Measurements from ENCODE around the gene SARS1.
"Not testable (repeated sequence)": the region's sequence is repeated elsewhere in the genome, so short reads cannot be mapped to it uniquely, and the experiment has no call there.

Gene SARS1

DNA sequence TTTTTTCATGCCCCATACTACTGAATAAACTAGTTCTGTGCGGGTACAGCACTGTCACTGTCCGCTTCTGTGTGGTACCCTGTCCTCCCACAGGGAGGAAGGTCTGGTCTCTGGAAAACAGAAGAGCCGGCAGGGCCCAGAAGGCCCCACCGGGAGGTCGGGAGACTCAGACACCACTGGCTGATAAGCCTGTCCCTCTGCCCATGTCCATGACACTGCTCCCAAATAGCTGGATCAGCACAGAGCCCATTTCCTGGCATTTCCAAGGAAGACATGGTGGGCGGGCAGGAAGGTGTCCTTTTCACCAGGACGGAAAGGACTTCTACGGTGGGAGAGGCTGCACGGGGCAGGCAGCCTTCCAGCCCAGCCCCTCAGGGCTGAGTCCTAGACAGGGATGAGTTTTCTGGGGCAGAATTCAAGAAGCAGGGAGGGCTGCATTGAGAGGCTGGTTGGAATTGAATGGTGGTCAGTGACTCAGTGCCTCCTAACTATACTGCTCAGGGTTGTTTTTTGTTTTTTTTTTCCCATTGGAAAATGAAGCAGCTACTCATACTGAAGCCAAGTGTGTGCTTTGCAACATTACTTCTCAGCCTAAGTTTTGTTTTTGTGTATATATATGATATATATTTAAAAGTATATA is 62.1 kb downstream of the SARS1 start:
- peak; percentile 57 for DNase-seq (ENCODE audit: low read depth)

GRCh38 chr1:109277434-109278204 is 63.9 kb downstream of the SARS1 start:
- no peak for DNase-seq (ENCODE audit: low read depth)

GRCh38 chr1:109279615-109280278 is 66.0 kb downstream of the SARS1 start:
- no peak for DNase-seq (ENCODE audit: low read depth)

DNA sequence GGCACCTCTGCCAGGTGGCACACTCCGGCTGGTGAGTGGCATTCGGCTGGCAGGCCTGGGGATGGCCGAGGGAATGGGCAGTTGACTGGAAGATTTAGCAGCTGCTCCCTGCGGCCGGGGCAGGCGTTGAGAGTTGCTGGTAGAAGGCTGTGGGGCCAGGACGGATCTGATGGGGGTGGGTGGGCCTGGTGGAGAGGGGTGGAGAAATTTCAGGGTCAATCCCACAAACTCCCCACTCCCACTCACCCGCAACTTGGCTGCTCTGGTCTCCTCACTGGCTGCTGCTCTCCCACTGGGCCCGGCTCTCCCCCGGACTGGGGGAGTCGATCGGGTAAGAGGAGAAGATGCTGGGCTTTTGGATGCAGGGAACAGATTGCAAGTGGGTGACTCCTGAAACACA is 67.1 kb downstream of the SARS1 start:
- DNase-seq (ENCODE audit: low read depth) = no peak

DNA sequence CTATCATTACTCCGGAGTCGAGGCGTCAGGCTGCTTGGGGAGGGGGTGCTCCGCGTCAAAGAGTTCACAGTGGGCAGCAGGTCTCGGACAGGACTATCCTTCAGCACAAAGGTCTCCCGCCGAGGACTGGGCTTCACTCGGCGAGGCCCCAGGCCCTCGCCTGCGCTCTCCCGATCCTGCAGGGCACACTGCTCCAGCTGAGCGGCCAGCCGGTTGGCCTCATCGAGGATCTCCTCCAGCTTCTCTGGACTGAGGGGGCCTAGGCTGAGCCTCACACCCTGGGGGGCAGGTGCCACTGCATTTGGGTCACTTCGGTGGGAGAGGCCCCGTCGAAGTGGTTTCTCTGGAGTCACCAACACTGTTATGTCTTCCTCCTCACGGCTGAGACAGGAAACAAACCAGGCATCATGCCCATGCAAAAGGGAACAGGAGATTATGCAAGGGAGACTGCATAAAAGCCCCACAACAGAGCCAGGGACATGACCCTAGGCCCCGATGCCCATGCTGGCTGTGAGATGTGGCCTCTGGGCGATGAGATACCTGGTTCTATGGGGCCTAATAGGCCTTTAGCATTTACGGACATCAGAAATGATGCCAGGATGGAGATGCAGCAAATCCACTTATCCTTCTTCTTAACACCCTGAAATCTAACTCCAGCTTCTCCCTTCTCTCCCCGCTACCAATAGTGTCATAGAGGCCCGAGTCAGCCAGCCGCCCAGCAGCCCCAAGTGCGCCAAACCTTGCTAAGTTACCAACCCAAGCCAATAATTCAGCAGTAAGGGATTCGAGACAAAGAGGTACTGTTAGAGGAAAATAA is 68.2 kb downstream of the SARS1 start:
- no peak for DNase-seq (ENCODE audit: low read depth)

GRCh38 chr1:109282497-109282951 is 68.8 kb downstream of the SARS1 start:
- DNase-seq (ENCODE audit: low read depth) = no peak

- peak; percentile 92 for DNase-seq (ENCODE audit: low read depth)
These were observed 69.4 kb downstream of the SARS1 start, which contains the start of gene PSRC1 for GRCh38 chr1:109282952-109283747. Gene PSRC1 (minus strand): TSS chr1:109283145.

DNA sequence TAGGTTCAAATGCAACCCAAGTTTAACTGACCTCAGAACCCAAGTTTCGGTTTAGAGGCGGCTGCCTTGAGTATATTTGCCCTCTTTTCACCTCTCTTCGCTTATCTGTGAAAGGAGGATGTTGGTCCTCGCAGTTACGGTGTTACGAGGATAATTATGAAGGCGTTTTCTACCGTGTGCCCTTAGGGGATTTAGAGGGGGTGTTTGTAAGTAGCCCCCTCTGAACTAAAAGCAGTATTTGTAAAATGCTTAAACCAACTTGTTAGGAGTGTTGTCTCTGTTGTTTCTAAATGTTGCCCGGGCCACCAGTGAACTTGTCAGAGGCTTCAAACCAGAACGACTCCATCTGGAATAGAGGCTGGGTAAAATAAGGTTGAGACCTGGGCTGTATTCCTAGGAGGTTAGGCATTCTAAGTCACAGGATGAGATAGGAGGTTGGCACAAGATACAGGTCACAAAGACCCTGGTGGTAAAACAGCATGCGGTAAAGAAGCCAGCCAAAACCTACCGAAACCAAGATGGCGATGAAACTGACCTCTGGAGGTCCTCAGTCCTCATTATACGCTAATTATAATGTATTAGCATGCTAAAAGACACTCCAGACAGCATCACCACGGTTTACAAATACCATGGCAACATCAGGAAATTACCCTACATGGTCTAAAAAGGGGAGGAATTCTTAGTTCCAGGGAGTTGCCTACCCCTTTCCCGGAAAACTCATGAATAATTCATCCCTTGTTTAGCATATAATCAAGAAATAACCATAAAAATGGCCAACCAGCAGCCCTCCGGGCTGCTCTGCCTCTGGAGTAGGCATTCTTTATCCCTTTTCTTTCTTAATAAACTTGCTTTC is 70.3 kb downstream of the SARS1 start:
- no peak for DNase-seq (ENCODE audit: low read depth)

DNA sequence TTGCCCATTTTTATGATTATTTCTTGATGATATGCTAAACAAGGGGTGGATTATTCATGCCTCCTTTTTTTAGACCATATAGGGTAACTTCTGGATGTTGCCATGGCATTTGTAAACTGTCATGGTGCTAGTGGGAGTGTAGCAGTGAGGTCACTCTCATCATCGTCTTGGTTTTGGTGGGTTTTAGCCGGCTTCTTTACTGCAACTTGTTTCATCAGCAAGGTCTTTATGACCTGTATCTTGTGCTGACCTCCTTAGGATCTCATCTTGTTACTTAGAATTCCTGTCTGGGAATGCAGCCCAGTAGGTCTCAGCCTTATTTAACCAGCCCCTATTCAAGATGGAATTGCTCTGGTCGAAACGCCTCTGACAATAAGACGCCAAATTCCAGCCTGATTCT is 73.0 kb downstream of the SARS1 start:
- not testable (repeated sequence) for DNase-seq (ENCODE audit: low read depth)
